Measurements from ENCODE around the gene RXFP4.
"Not testable (repeated sequence)": the region's sequence is repeated elsewhere in the genome, so short reads cannot be mapped to it uniquely, and the experiment has no call there.

The RXFP4 gene, protein sequence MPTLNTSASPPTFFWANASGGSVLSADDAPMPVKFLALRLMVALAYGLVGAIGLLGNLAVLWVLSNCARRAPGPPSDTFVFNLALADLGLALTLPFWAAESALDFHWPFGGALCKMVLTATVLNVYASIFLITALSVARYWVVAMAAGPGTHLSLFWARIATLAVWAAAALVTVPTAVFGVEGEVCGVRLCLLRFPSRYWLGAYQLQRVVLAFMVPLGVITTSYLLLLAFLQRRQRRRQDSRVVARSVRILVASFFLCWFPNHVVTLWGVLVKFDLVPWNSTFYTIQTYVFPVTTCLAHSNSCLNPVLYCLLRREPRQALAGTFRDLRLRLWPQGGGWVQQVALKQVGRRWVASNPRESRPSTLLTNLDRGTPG

DNA sequence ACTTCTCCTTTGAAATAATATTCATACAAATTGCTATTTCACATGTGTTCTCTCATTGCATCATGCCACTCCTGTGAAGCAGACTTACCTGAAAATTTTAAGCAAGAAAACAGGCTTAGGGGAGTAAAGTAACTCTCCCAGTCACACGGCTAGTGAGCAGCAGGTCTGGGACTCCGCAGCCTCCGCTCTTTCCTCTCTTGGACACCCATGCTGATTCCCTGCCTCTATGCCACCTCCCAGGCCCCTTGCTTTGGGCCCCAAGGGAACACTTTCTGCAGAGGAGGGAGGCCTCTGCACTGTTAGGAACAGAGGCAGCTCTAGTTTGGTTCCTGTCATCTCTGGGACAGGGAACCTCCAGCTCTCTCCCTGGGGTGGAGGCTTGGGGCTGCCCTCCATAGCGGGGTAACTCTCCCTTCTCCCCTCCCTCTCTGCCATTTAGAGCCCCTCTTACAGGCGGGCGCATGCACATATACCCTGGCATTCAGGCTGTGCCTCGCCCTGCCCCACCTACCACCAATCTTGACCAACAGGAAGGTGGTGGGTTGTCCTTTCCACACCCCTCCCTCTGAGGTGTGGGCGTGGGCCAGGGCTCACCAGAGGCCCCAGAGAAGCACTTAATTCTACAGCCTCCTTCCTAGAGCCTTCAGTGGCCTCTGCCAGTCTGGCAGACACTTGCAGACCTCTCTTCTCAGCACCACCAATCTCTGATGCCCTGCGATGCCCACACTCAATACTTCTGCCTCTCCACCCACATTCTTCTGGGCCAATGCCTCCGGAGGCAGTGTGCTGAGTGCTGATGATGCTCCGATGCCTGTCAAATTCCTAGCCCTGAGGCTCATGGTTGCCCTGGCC is at the start of gene RXFP4:
Gene RXFP4 (plus strand): TSS at position 646 of the 852 bp plus-strand sequence. CDS start 72 bp downstream, at position 718.
- DNase-seq, result peak; percentile 8

GRCh38 chr1:155892796-155893195 is 48.6 kb upstream of the RXFP4 start:
- no peak for DNase-seq

DNA sequence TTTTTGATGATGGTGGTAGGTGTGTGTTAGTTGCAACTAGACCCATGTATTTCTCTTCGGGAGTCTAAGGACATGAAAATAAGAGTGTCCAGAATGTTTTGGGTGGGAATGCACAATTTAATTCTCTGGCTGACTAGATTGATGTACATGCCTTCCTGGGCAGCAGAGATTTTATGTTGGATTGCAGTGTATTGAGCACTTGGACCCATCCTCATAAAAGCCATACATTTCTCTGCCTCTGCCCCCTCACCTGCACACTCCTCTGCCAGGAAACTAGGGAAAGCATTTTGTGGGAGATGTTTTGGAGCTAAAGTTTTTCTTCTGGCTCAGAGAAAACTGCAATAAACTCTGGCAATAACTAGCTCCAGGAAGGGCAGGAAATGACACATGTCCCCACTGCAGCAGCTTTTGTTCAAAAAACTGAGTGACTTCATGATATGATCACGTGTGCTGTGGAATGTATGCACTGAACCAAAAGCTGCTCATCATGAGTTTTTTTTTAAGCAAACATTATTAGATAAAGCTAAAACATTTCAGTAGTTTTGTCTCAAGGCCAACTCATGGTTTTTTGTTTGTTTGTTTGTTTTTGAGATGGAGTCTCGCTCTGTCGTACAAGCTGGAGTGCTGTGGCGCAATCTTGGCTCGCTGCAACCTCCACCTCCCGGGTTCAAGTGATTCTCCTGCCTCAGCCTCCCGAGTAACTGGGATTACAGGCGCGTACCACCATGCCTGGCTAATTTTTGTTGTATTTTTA is 47.9 kb upstream of the RXFP4 start:
- no peak for DNase-seq

- not testable (repeated sequence) for DNase-seq
Observed at GRCh38 chr1:155895617-155896016, 45.8 kb upstream of the RXFP4 start.

DNA sequence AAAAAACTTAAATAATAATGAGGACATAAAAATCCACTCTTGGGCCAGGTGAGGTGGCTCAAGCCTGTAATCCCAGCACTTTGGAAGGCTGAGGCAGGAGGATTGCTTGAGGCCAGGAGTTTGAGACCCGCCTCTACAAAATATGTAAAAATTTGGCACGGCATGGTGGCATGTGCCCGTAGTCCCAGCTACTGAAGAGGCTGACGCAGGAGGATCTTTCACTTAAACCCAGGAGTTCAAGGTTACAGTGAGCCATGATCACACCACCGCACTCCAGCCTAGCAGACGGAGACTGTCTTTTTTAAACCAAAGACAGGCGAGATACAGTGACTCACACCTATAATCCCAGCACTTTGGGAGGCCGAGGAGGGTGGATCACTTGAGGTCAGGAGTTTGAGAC is 45.0 kb upstream of the RXFP4 start:
- DNase-seq, result not testable (repeated sequence)

DNA sequence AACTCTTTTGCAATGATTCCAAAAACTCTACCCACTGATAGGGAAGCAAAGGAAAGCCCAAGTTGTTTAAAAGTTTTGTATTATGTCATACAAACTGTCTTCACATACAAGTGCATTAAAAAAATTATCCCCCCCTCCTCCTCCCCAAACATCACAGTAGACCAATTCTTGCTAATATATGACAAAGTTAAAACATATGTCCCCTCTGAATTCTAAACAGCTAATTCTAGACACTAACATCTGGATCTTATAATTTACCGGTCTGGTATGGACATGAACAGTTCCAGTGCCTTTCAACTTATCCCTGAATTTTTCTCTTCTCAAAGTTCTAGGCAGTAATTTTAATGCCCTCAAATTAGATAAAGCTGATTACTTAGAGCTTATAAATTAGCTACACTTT is 43.7 kb upstream of the RXFP4 start:
- no peak for DNase-seq

- no peak for DNase-seq
Observed at GRCh38 chr1:155898888-155899287, 42.5 kb upstream of the RXFP4 start.

- DNase-seq, result no peak
Observed at GRCh38 chr1:155899683-155900082, 41.8 kb upstream of the RXFP4 start.

- no peak for DNase-seq
Observed at GRCh38 chr1:155900161-155900560, 41.3 kb upstream of the RXFP4 start.

DNA sequence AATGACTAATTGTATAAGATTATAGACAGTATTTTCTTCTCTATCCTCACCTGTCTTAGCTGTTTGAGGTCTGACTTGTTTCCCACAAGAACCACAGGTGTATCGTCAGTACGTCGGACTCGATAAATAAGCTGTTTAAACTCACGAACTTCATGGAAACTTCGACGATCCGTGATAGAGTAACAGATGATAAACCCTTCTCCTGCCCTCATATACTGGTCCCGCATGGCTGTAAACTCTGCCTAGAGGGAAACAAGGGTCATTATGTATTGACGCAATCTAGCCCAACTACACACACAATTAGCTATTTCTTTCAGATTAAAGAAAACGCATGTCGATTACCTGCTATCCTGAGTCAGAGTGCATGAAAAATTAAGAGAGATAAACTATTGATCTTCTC is 37.2 kb upstream of the RXFP4 start:
- no peak for DNase-seq

DNA sequence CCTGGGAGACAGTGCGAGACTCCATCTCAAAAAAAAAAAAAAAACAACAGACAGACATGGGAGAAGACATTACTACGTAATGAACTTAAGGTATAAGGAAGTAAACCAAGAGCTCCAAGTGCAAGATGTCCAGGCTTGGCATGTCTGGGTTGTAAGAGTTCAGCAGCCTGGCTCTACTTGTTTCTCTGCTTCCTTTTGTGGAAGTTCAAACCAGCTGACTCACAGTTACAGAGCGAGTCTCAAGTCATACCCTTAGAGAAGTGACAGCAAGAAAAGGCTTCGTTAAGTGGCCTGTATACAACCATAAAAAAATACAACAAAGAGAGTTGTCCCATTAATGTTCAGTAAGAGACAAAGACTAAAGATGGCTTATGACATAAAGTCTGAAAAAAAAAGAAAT is 31.5 kb upstream of the RXFP4 start:
- no peak for DNase-seq

DNA sequence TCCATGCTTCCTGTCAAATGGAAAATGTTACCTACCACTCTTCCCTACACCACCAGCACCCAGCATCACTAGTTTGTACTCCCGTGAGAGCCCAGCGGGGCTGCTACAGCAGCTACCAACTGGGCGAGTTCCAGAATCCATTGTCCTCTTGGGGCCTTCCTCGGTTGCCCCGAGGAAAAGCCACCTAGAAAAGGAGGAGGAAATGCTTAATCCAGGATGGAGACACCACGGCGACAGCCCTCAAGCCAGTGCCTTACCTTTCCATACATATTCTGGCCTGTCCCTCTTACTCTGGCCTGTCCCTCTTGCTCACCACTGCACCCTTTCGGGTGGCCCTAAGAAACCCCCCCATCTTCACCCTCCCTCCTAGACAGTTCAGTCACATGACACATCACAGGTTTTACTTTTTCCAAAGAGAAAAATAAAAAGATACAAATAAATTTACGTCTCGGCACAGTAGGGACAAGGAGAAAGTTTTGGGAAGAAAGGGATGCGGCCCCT is 30.8 kb upstream of the RXFP4 start:
- no peak for DNase-seq

- peak; percentile 86 for DNase-seq
Observed at GRCh38 chr1:155911156-155912055, 30.0 kb upstream of the RXFP4 start, which contains the start of gene RIT1. TSS of gene RIT1 (minus strand) at chr1:155911349. CDS start at chr1:155910761, 588 bp downstream.

- DNase-seq, result no peak
Observed at GRCh38 chr1:155912056-155912536, 29.3 kb upstream of the RXFP4 start.

DNA sequence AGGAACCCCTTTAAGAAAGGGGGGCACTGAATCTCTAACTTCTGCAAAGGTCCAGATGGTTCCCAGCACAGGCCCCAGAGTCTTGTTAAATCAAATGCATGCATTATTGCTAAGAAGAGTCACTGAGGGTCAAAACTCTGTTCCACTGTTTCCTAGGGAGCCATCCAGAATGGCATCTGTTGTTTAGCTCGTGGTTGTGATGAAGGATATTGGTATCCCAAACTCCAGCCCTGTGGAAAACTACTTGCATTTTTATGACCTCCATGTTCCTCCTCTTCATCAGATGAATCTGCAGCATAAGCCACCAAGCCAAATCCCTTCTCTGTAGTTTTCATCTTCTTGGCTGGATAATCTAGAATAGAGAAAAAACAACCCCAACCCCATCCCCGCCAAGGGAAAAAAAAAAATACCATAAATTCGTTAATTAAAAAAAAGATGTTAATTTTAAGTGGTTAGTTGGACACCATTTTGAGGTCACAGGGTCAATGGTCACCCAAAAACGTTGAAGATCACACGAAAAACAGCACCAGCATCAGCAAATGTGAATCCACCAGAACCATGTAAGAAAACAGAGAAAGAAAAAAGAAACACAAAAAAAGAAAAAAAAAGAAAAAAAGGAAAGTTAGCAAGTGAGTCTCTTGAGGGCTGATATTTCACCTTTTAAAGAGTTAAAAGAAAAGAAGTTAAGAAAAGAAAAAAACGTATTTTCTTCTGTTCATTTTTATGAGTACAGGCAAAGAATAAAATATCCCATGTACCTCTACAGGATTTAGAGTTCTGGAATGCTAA is 27.3 kb upstream of the RXFP4 start:
- DNase-seq, result no peak

DNA sequence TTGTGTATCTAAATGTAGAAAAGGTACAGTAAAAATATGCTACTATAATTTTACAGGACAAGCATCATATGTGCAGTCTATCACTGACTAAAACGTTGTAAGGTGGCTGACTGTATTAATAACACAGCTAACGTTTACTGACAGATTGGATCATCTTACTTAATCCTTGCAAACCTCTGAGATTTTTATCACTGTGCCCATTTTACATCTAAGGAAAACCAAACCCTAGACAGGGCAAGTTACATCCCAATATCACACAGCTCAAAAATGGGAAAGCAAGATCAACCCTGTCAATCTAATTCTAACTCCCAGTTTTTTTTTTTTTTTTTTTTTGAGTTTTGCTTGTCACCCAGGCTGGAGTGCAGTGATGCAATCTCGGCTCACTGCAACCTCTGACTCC is 22.8 kb upstream of the RXFP4 start:
- DNase-seq, result no peak

DNA sequence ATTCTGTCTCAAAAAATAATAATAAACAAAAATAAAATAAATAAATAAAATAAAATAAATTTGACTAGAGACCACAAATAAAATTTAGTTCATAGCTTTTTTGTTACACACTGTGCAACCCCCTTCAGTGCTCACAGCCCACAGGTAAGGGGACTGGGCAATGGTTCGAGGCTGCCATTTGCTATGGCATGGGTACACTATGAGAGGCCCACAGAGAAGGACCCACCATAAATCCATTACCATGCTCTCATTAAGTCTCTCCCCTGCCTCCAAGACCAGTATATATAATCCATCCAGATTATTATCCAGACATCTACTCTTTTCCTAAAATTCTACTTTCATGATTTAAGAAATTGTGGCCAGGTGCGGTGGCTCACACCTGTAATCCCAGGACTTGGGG is 21.6 kb upstream of the RXFP4 start:
- DNase-seq, result no peak

GRCh38 chr1:155920717-155921116 is 20.7 kb upstream of the RXFP4 start:
- DNase-seq, result no peak

DNA sequence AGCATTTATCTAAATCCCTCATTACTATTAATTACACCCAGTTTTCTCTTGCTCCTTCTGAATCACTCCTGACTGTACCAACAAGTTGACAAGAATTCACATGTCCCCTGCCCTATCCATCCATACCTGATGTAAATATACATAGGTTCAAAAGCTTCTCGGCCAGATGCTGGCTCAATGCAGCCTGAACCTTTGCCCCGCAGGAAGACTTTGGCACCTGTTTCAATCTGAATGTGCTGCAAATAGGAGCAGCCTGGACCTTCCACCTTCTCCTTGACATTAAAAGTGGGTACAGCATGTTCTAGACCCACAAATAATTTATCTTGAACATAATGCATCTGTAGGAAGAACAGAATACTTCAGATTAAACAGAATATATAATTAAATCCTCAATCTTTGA is 15.9 kb upstream of the RXFP4 start:
- no peak for DNase-seq

DNA sequence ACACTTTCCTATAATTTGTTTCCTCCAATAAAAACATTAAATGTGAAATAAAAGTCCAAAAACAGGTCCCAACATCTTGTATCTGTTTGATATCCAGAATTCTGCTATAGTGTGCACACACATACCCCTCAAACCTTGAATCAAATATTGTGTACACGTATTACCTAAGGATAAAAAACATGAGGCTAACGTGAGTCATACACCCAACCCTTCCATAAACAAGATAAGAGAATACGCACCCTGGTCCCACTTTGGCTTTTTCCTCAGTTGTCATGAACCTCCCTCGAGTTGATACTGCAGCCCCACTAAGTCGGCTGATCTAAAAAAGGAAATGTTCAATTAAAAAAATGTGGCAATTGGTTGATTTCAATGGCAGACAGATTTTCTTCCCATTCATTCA is 12.4 kb upstream of the RXFP4 start:
- no peak for DNase-seq

- DNase-seq, result not testable (repeated sequence)
Observed at GRCh38 chr1:155930725-155931124, 10.7 kb upstream of the RXFP4 start.

Data from stimulated activated CD4-positive, alpha-beta T cell treated with anti-CD3 and anti-CD28 coated beads, Interleukin-1b, Interleukin-23, amount 100 ng/mL, for 48 hours (primary cell).